HCT116 (cell line): ENCODE data around the gene FSHR. TPM values are rescaled to one million over a fixed set of nuclear protein-coding genes. Genes with fewer than 3 reads are reported as not detected.

ENCODE experiments used
- ATAC-seq: fragments of 200-7000 bp; cut with Tn5 transposase; 2 replicates; pipeline ENCODE4 v1.9.1; 2020; ENCODE audit warnings: mild to moderate bottlenecking, moderate library complexity
- BruUV-seq: library from RNA; stranded (reverse); fragments of 400-500 nt; replicated peaks from 2 replicates; lab custom pipeline; 2021; lab: Mats Ljungman, UMichigan
- CTCF ChIA-PET: fragments of 300-600 bp; sonication (Branson Sonifier 250); formaldehyde crosslinking; loops from one replicate; lab custom pipeline; 2021; ENCODE audit warnings: antibody characterized with exemption; lab: Charles Lee
- POLR2A ChIA-PET: fragments of 300-600, 350-600 bp; sonication (Branson Sonifier 250); formaldehyde crosslinking; loops from one replicate; lab custom pipeline; 2021; ENCODE audit warnings: antibody characterized with exemption; lab: Charles Lee
- RAD21 ChIA-PET, 2 experiments: fragments of 300-600 bp; sonication (Branson Sonifier 250); formaldehyde crosslinking; loops; one replicate each; lab custom pipeline; 2023; ENCODE audit warnings: low total read pairs in 2 of 2; ENCODE audit not compliant: uncharacterized antibody in 2 of 2, unreplicated experiment in 2 of 2, low non-redundant PET in 1 of 2; lab: Charles Lee
- DNase-seq: peaks from one replicate; pipeline ENCODE4 v3.0.0-alpha.2; 2010; ENCODE audit warnings: low read depth, low spot score
- H2AFZ ChIP-seq: fragments of 200-600 bp; shearing (Covaris generic), sonication (generic); 2 replicates; pipeline ENCODE4 v1.6.1; 2017; ENCODE audit warnings: low read depth, mixed run types, mixed read lengths, antibody characterized with exemption, low read length; ENCODE audit not compliant: poor library complexity, severe bottlenecking
- H3K27ac ChIP-seq: 2 replicates; pipeline ENCODE4 v1.5.1; 2012; ENCODE audit warnings: low read depth, low read length
- H3K27me3 ChIP-seq: fragments of 200-600 bp; sonication (generic); 2 replicates; pipeline ENCODE4 v1.6.1; 2016; ENCODE audit warnings: mixed run types, low read length, mixed read lengths; ENCODE audit not compliant: insufficient read depth
- H3K36me3 ChIP-seq, 2 experiments: fragments of 200-500 bp in 1 of 2; fragments of 200-600 bp in 1 of 2; sonication (Bioruptor generic) in 1 of 2; sonication (generic) in 1 of 2; 2 replicates each; pipeline versions ENCODE4 v1.5.1 to v1.6.1; 2014 to 2016; ENCODE audit warnings: low read length in 2 of 2, inconsistent platforms in 1 of 2, mixed read lengths in 1 of 2, mixed run types in 1 of 2; ENCODE audit not compliant: insufficient read depth in 2 of 2, control insufficient read depth in 1 of 2
- H3K4me1 ChIP-seq, 2 experiments: fragments of 200-600 bp in 1 of 2; sonication (generic) in 1 of 2; 2 replicates each; pipeline versions ENCODE4 v1.5.1 to v1.6.1; 2012 to 2017; ENCODE audit warnings: low read length in 2 of 2, inconsistent platforms in 1 of 2, mild to moderate bottlenecking in 1 of 2, mixed read lengths in 1 of 2, mixed run types in 1 of 2, moderate library complexity in 1 of 2; ENCODE audit not compliant: insufficient read depth in 2 of 2, control insufficient read depth in 1 of 2
- H3K4me2 ChIP-seq: fragments of 200-600 bp; sonication (generic); 2 replicates; pipeline ENCODE4 v1.6.1; 2017; ENCODE audit warnings: mixed run types, low read length, mixed read lengths
- H3K4me3 ChIP-seq, 2 experiments: fragments of 200-600 bp in 1 of 2; sonication (generic) in 1 of 2; replicated peaks in 1 of 2; 2 replicates each; pipeline ENCODE4 v1.5.1; 2011 to 2016; ENCODE audit warnings: low read length in 2 of 2, control low read depth in 1 of 2, low read depth in 1 of 2, mild to moderate bottlenecking in 1 of 2, mixed read lengths in 1 of 2, mixed run types in 1 of 2
- H3K79me2 ChIP-seq: fragments of 200-600 bp; sonication (generic); 2 replicates; pipeline ENCODE4 v1.6.1; 2017; ENCODE audit warnings: mild to moderate bottlenecking, mixed run types, low read length, moderate library complexity, mixed read lengths; ENCODE audit not compliant: insufficient read depth
- H3K9ac ChIP-seq: fragments of 200-600 bp; sonication (generic); 2 replicates; pipeline ENCODE4 v1.6.1; 2016; ENCODE audit warnings: low read length, mixed read lengths
- H3K9me2 ChIP-seq: fragments of 200-600 bp; sonication (generic), shearing (Covaris generic); 2 replicates; pipeline ENCODE4 v1.6.1; 2017; ENCODE audit warnings: mixed run types, mild to moderate bottlenecking, moderate library complexity; ENCODE audit not compliant: insufficient read depth
- H3K9me3 ChIP-seq, 2 experiments: fragments of 200-500 bp in 1 of 2; fragments of 200-600 bp in 1 of 2; sonication (Bioruptor generic) in 1 of 2; sonication (generic) in 1 of 2; 2 replicates each; pipeline ENCODE4 v1.6.1; 2014 to 2017; ENCODE audit warnings: low read length in 2 of 2, mixed read lengths in 2 of 2, inconsistent platforms in 1 of 2, low read depth in 1 of 2, mild to moderate bottlenecking in 1 of 2, mixed run types in 1 of 2, moderate library complexity in 1 of 2; ENCODE audit not compliant: control insufficient read depth in 1 of 2, insufficient read depth in 1 of 2
- H4K20me1 ChIP-seq: fragments of 200-600 bp; sonication (generic), shearing (Covaris generic); 2 replicates; pipeline ENCODE4 v1.6.1; 2017; ENCODE audit warnings: mixed run types, mild to moderate bottlenecking, moderate library complexity; ENCODE audit not compliant: insufficient read depth
- CBX3 ChIP-seq: IDR thresholded peaks from 2 replicates; pipeline ENCODE4 v1.6.1; 2012; ENCODE audit warnings: low read depth
- CEBPB ChIP-seq: IDR thresholded peaks from 2 replicates; pipeline ENCODE4 v1.6.1; 2012; ENCODE audit warnings: low read depth
- ELF1 ChIP-seq: IDR thresholded peaks from 2 replicates; pipeline ENCODE4 v1.6.1; 2012; ENCODE audit warnings: low read depth, borderline replicate concordance
- EZH2 ChIP-seq: fragments of 200-600 bp; sonication (generic); IDR thresholded peaks from 2 replicates; pipeline ENCODE4 v1.6.1; 2017; ENCODE audit warnings: antibody characterized with exemption, mixed run types
- EZH2phosphoT487 ChIP-seq: fragments of 200-600 bp; IDR thresholded peaks from 2 replicates; pipeline ENCODE4 v1.6.1; 2018; ENCODE audit warnings: antibody characterized with exemption, borderline replicate concordance
- FOSL1 ChIP-seq: IDR thresholded peaks from 2 replicates; pipeline ENCODE4 v1.6.1; 2012; ENCODE audit warnings: low read depth
- JUND ChIP-seq: IDR thresholded peaks from 2 replicates; pipeline ENCODE4 v1.6.1; 2012
- MAX ChIP-seq: IDR thresholded peaks from 2 replicates; pipeline ENCODE4 v1.6.1; 2012
- POLR2AphosphoS5 ChIP-seq: IDR thresholded peaks from 2 replicates; pipeline ENCODE4 v1.6.1; 2011; ENCODE audit warnings: mild to moderate bottlenecking, low read depth, low read length, moderate library complexity
- SIN3A ChIP-seq: IDR thresholded peaks from 2 replicates; pipeline ENCODE4 v1.6.1; 2012; ENCODE audit warnings: low read depth
- SP1 ChIP-seq: IDR thresholded peaks from 2 replicates; pipeline ENCODE4 v1.6.1; 2012; ENCODE audit warnings: low read depth
- SRF ChIP-seq: IDR thresholded peaks from 2 replicates; pipeline ENCODE4 v1.6.1; 2012; ENCODE audit warnings: low read depth
- YY1 ChIP-seq: IDR thresholded peaks from 2 replicates; pipeline ENCODE4 v1.6.1; 2011; ENCODE audit warnings: low read length, low read depth, moderate library complexity, mild to moderate bottlenecking; ENCODE audit not compliant: insufficient replicate concordance; ENCODE audit errors: extremely low read depth
- ZFX ChIP-seq: fragments of 450-650 bp; IDR thresholded peaks from 2 replicates; pipeline ENCODE4 v1.6.1; 2017
- ZNF274 ChIP-seq: fragments of 200-500 bp; sonication (Bioruptor generic); IDR thresholded peaks from 2 replicates; pipeline ENCODE4 v1.6.1; 2014; ENCODE audit warnings: mild to moderate bottlenecking, low read depth, low read length, inconsistent platforms
- intact Hi-C: fragments of 100-400 bp; cut with micrococcal nuclease; formaldehyde crosslinking; loops from 2 replicates; pipeline ENCODE4 v1.10.0; 2022
- total RNA-seq: library from RNA; stranded (reverse); gene quantifications from one replicate; pipeline ENCODE4 v1.2.1, GENCODE V29; 2021; ENCODE audit not compliant: unreplicated experiment
- TF ChIP-seq, protein P1 (sequence below): IDR thresholded peaks from 2 replicates; pipeline ENCODE4 v1.6.1; 2012; ENCODE audit warnings: low read depth
- TF ChIP-seq, protein P2 (sequence below), 3 experiments: fragments of 200-600 bp in 1 of 3; sonication (generic) in 1 of 3; IDR thresholded peaks in 2 of 3; conservative IDR thresholded peaks in 1 of 3; 2 replicates each; pipeline ENCODE4 v1.5.1; 2012 to 2017; ENCODE audit warnings: low read depth in 2 of 3, low read length in 2 of 3, antibody characterized with exemption in 1 of 3, borderline replicate concordance in 1 of 3, control low read depth in 1 of 3, mild to moderate bottlenecking in 1 of 3, mixed read lengths in 1 of 3, mixed run types in 1 of 3, moderate library complexity in 1 of 3; ENCODE audit not compliant: insufficient read depth in 1 of 3

The FSHR gene
- total RNA-seq, 1 experiment from 2014 or later: not detected

- no peak for TF ChIP-seq ELF1
- Histone ChIP-seq H4K20me1 (no peaks in the 10 kb centered on the region), H3K4me3 (no peak overlapping the region), H3K27ac (no peak overlapping the region), H3K79me2 (no peaks in the 10 kb centered on the region), H3K9me3 (no peaks in the 10 kb centered on the region), H2AFZ (no peak overlapping the region), H3K4me1 (no peaks in the 10 kb centered on the region), H3K9me2 (no peaks in the 10 kb centered on the region), H3K9ac (no peak overlapping the region), H3K4me2 (no peak overlapping the region), H3K27me3 (no peaks in the 10 kb centered on the region), H3K36me3 (no peaks in the 10 kb centered on the region)
- no TSS peak for BruUV-seq
- POLR2A ChIA-PET: no interaction called here
- RAD21 ChIA-PET: no interaction called here
- intact Hi-C loops: no loop called here
- ATAC-seq: no peak
- no peak for DNase-seq
- CTCF ChIA-PET: no interaction called here
Observed at GRCh38 chr2:49043405-49043982, 110.8 kb downstream of the FSHR start.

GRCh38 chr2:49042488-49042887, 111.8 kb downstream of the FSHR start:
- no peak overlapping the region for H3K9ac ChIP-seq
- no peak overlapping the region for H2AFZ ChIP-seq
- no peaks in the 10 kb centered on the region for H3K27me3 ChIP-seq
- DNase-seq: no peak
- POLR2A ChIA-PET: no interaction called here
- no peaks in the 10 kb centered on the region for H4K20me1 ChIP-seq
- H3K4me1 ChIP-seq: no peaks in the 10 kb centered on the region
- intact Hi-C loops: no loop called here
- H3K4me3 ChIP-seq: no peak overlapping the region
- no peak overlapping the region for H3K4me2 ChIP-seq
- no peak for ATAC-seq
- H3K27ac ChIP-seq: no peak overlapping the region
- no peaks in the 10 kb centered on the region for H3K36me3 ChIP-seq
- no peaks in the 10 kb centered on the region for H3K9me2 ChIP-seq
- RAD21 ChIA-PET: no interaction called here
- H3K9me3 ChIP-seq: no peaks in the 10 kb centered on the region
- no peaks in the 10 kb centered on the region for H3K79me2 ChIP-seq
- CTCF ChIA-PET: no interaction called here
- no TSS peak for BruUV-seq
- TF ChIP-seq CBX3 (no peak), POLR2AphosphoS5 (no peak), YY1 (no peak), CEBPB (no peak), SP1 (no peak), MAX (no peak), SIN3A (no peak), ZNF274 (no peak), ZFX (no peak), EZH2phosphoT487 (no peak), SRF (no peak), EZH2 (no peak), FOSL1 (no peak), JUND (no peak), ELF1 (no peak)
- TF ChIP-seq, protein P1, sequence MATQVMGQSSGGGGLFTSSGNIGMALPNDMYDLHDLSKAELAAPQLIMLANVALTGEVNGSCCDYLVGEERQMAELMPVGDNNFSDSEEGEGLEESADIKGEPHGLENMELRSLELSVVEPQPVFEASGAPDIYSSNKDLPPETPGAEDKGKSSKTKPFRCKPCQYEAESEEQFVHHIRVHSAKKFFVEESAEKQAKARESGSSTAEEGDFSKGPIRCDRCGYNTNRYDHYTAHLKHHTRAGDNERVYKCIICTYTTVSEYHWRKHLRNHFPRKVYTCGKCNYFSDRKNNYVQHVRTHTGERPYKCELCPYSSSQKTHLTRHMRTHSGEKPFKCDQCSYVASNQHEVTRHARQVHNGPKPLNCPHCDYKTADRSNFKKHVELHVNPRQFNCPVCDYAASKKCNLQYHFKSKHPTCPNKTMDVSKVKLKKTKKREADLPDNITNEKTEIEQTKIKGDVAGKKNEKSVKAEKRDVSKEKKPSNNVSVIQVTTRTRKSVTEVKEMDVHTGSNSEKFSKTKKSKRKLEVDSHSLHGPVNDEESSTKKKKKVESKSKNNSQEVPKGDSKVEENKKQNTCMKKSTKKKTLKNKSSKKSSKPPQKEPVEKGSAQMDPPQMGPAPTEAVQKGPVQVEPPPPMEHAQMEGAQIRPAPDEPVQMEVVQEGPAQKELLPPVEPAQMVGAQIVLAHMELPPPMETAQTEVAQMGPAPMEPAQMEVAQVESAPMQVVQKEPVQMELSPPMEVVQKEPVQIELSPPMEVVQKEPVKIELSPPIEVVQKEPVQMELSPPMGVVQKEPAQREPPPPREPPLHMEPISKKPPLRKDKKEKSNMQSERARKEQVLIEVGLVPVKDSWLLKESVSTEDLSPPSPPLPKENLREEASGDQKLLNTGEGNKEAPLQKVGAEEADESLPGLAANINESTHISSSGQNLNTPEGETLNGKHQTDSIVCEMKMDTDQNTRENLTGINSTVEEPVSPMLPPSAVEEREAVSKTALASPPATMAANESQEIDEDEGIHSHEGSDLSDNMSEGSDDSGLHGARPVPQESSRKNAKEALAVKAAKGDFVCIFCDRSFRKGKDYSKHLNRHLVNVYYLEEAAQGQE: no peak
- TF ChIP-seq, protein P2, sequence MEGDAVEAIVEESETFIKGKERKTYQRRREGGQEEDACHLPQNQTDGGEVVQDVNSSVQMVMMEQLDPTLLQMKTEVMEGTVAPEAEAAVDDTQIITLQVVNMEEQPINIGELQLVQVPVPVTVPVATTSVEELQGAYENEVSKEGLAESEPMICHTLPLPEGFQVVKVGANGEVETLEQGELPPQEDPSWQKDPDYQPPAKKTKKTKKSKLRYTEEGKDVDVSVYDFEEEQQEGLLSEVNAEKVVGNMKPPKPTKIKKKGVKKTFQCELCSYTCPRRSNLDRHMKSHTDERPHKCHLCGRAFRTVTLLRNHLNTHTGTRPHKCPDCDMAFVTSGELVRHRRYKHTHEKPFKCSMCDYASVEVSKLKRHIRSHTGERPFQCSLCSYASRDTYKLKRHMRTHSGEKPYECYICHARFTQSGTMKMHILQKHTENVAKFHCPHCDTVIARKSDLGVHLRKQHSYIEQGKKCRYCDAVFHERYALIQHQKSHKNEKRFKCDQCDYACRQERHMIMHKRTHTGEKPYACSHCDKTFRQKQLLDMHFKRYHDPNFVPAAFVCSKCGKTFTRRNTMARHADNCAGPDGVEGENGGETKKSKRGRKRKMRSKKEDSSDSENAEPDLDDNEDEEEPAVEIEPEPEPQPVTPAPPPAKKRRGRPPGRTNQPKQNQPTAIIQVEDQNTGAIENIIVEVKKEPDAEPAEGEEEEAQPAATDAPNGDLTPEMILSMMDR (IDR thresholded peaks at IDR 0.05 in 2 of 3, conservative IDR thresholded peaks at IDR 0.05 in 1 of 3; ENCODE audit: borderline replicate concordance in 1 of 3, insufficient read depth in 1 of 3, low read depth in 2 of 3, low read length in 2 of 3): no peak
